Measurements from ENCODE around the gene GGA2.

DNA sequence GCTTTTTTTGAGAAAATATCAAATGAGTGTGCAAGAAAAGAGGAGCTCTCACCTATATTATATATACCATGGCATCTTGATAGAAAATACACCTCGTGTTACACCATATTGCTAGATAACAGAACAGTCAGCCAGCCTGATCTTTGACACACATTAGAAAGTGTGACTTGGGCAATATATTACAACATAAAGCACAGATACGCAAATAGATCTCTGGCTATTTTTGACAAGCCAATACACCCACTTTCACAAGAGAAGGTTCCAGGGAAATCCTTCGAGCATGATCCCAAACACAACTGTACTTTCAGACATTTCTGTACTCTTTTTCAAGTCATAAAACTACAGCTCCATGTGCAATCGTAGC is 9.4 kb downstream of the GGA2 start:
- TF ChIP-seq, protein P1, sequence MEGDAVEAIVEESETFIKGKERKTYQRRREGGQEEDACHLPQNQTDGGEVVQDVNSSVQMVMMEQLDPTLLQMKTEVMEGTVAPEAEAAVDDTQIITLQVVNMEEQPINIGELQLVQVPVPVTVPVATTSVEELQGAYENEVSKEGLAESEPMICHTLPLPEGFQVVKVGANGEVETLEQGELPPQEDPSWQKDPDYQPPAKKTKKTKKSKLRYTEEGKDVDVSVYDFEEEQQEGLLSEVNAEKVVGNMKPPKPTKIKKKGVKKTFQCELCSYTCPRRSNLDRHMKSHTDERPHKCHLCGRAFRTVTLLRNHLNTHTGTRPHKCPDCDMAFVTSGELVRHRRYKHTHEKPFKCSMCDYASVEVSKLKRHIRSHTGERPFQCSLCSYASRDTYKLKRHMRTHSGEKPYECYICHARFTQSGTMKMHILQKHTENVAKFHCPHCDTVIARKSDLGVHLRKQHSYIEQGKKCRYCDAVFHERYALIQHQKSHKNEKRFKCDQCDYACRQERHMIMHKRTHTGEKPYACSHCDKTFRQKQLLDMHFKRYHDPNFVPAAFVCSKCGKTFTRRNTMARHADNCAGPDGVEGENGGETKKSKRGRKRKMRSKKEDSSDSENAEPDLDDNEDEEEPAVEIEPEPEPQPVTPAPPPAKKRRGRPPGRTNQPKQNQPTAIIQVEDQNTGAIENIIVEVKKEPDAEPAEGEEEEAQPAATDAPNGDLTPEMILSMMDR (conservative IDR thresholded peaks at IDR 0.05; ENCODE audit: low read depth, low read length): no peak
- TF ChIP-seq EZH2phosphoT487 (IDR thresholded peaks at IDR 0.05; ENCODE audit: borderline replicate concordance, low read length) (no peak), EZH2 (IDR thresholded peaks at IDR 0.05; ENCODE audit: low read length, unreplicated experiment) (no peak)
